Endometrial microvascular endothelial cells (primary cell): ENCODE results near the gene CHMP2A. TPM values are rescaled to one million over a fixed set of nuclear protein-coding genes. Genes with fewer than 3 reads are reported as not detected.
"Not testable (repeated sequence)": the region's sequence is repeated elsewhere in the genome, so short reads cannot be mapped to it uniquely, and the experiment has no call there.

Experiments
- in situ Hi-C: cut with HindIII; loops from 2 replicates; pipeline ENCODE4 v1.10.0; 2017; ENCODE audit warnings: low sequenced_read_pairs, low pct_unique_long_range_greater_than_20kb; ENCODE audit errors: inconsistent ontology term
- total RNA-seq: library from RNA; depleted of rRNA; stranded (reverse); fragments of >200 nt; gene quantifications from one replicate; pipeline ENCODE4 v1.2.3, GENCODE V29; 2015; ENCODE audit errors: inconsistent ontology term

The CHMP2A gene
- total RNA-seq: 67.3 TPM

- in situ Hi-C loops: no loop called here
These were observed at the start of gene CHMP2A for GRCh38 chr19:58554494-58555368. CHMP2A (minus strand) TSS chr19:58555105; CDS start chr19:58554212, 893 bp downstream.

DNA sequence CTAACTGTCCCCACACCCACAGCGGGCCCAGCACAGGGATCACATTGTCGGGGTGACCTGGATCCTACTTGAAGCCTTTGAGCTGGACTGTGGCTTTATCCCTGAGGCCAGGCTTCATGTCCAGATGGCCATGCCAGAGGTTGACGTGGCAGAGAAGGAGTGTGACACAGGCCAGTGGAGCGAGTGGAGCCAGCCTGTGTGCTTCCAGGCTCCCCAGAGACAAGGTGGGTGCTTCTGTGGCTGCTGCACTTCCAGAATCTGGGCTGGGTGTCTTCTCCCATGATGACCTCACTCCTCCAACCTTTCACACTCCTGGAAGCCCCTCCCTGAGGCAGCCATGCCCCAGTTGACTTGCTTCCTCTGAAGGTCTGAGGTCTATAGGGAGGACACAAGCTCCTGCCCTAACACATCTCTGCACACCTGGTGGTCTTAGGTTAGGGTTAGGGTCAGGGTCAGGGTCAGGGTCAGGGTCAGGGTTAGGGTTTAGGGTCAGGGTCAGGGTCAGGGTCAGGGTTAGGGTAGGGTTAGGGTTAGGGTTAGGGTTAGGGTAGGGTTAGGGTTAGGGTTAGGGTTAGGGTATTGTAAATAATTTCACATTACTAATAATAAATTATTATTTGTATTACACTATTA is 31.3 kb upstream of the CHMP2A start:
- in situ Hi-C loops: no loop called here

DNA sequence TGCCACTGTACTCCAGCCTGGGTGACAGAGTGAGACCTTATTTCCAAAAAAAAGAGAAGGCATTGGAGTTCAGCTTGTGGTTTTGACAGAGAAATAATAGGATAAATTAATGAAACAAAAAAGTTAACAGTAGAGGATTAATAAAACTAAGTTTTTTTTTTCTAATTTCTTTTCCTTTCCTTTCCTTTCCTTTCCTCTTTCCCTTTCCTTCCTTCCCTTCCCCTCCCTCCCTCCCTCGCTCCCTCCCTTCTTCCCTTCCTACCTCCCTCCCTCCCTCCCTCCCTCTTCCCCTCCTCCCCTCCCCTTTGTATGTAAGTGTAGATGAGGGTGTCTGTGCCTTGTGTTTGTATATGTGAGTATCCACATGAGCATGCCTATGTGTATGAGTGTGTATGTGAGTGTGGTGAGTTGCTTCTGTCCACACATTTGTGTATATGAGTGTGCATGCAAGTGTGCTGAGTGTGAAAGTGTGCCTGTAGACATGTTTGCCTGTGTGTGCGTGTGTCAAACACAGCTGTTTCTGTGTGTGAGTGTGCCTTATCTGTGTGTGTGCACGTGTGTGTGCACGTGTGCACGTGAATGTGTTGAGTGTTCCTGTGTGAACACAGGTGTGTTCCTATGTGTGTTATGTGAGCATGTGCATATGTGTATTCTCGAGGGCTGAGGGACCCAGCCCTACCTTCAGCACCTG is 30.7 kb upstream of the CHMP2A start:
- in situ Hi-C loops: no loop called here

DNA sequence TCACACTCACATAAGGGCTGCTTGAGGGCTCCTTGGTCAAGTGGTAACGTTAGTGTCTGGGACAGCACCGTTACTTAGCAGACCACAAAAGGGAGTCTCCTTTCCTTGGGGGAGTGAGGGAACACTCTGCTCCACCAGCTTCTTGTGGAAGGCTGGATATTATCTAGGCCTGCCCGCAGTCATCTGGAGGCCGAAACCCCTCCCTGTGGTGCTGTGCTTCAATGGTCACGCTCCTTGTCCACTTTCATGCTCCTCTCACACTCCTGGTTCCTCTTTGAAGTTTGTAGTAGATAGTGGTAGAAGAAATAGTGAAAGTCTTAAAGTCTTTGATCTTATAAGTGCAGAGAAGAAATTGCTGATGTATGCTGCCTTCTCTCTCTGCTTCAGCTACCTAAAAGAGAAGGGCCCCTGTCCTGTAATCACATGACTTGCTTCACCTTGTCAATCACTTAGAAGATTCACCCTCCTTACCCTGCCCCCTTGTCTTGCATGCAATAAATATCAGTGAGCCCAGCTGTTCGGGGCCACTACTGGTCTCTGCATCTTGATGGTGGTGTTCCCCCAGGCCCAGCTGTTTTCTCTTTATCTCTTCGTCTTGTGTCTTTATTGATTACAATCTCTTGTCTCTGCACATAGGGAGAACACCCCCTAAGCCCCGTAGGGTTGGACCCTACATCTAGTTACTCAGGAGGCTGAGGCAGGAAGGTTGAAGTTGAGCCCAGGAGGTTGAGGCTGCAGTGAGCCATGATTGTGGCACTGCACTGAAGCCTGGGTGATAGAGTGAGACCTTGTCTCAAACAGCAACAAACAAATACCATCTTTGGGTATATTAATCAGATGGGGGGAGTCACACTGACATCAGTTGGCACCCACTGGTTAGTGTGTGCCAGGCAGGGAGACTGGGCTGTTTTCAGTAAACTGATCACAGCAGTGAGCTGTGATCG is 29.9 kb upstream of the CHMP2A start:
- in situ Hi-C loops: no loop called here

DNA sequence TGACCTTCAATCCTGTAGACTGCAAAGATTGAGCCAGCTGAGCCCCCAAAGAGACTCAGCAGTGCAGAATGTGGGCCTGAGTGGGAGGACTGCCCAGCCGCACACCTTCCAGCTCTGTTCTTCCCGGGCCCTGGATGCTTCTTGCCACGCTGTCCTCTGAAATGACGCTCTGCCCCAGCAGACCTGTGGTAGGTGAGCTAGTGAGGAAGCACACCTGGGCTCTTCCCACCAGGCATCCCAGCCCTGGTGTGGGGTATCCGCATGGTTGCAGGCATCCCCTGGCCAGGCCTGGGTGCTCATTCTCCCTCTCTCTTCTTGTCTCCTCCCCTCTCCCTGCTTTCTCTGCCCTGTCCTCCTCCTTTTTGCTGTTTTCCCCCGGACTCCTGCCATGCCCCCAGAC is 28.1 kb upstream of the CHMP2A start:
- in situ Hi-C loops: no loop called here

GRCh38 chr19:58581227-58582141 is 26.6 kb upstream of the CHMP2A start:
- in situ Hi-C loops: no loop called here

DNA sequence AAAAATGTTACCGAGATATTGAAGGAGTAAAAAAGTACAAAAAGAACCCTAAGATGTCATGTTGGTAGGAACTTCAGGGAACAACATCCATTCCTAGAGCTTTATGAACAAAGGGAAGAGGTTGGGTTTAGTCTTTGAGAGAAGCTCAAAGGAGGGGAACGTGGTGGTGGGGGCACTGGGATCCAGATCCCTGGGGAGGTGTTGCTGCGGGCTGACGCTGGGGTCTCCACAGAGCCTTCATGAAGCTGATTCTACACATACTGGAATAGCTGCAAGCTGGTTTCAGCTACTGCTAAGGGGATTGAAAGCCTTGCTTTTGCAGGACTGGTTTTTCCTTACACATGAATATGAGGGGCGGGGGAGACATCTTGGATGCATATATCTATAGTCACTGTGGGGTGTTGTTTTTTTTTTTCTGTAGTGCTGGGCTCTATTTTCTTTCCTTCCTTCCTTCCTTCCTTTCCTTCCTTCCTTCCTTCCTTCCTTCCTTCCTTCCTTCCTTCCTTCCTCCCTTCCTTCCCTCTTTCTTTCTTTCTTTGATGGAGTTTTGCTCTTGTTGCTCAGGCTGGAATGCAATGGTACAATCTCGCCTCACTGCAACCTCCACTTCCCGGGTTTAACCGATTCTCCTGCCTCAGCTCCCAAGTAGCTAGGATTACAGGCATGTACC is 24.7 kb upstream of the CHMP2A start:
- in situ Hi-C loops: no loop called here

GRCh38 chr19:58578012-58578925 is 23.4 kb upstream of the CHMP2A start:
- in situ Hi-C loops: no loop called here

DNA sequence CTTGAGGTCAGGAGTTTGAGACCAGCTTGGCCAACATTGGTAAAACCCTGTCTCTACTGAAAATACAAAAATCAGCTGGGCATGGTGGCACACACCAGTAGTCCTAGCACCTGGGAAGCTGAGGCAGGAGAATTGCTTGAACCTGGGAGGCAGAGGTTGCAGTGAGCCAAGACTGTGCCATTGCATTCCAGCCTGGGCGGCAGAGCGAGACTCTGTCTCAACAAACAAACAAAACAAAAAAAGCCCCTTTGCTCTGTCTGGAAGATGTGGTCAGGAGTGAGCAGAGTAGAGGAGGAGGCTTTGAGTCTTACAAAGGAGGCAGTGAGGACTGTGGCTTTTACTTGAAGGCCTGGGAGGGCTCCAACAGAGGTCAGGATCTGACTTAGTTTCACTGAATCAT is 22.7 kb upstream of the CHMP2A start:
- in situ Hi-C loops: not testable (repeated sequence)

GRCh38 chr19:58575183-58576041 is 20.5 kb upstream of the CHMP2A start:
- in situ Hi-C loops: no loop called here

- in situ Hi-C loops: no loop called here
These were observed 18.8 kb upstream of the CHMP2A start for GRCh38 chr19:58573658-58574164.

- in situ Hi-C loops: no loop called here
These were observed 18.1 kb upstream of the CHMP2A start, which contains the start of gene MZF1 for GRCh38 chr19:58572818-58573657. MZF1 (minus strand) TSS chr19:58573335; CDS start chr19:58571389, 1,946 bp downstream.

DNA sequence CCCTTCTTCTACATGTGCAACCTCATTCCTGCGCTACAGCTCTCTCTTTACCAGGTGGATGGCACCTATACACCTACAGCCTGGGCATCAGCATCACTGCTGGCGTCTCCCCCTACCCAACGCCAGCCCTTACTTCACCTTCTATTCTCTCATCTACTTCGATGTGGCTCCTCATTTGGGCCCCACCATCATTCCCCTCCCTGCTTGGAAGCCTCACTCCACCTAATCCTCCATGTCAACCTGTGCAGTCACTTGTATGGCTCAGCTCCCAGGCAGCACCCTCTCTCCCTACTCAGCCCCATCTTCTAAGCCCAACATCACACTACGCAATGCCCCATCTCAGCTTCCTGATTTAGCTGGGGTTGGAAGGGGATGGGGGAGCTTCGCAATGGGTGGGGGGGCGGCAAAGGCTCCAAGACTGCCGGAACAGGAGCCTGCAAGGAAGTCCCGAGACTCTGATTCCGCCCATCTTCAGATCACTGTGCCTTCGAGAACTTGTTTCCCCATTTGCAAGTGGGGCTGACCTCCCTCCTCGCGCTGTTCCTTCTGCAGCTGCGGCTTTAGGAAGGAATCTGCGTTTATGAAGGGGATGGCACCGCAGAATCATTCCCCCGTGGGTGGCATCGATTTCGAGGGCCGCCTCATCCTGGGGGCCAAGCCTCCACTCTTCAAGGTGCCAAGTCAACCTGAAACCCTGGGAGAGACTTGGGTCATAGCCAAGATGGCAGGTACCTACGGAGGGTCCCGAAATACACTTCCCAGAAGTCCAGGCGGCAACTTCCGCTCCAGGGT is 17.3 kb upstream of the CHMP2A start:
- in situ Hi-C loops: no loop called here

- in situ Hi-C loops: no loop called here
These were observed 16.7 kb upstream of the CHMP2A start for GRCh38 chr19:58571575-58571947.
